HL-60 (cell line): Measurements from ENCODE around the gene LRP8.

Source experiments
- DNase-seq, 2 experiments: peaks; one replicate each; pipeline ENCODE4 v3.0.0-alpha.2; 2010 to 2020; ENCODE audit warnings: low read depth in 1 of 2, low spot score in 1 of 2
- H3K27ac ChIP-seq: fragments of 250-450 bp; sonication (Bioruptor Pico); replicated peaks from 2 replicates; pipeline ENCODE4 v1.5.1; 2020; ENCODE audit warnings: mild to moderate bottlenecking, moderate library complexity
- H3K27me3 ChIP-seq: fragments of 250-450 bp; sonication (Bioruptor Pico); 2 replicates; pipeline ENCODE4 v1.5.1; 2021; ENCODE audit warnings: mild to moderate bottlenecking, moderate library complexity; ENCODE audit not compliant: insufficient read depth, poor library complexity, severe bottlenecking
- H3K4me3 ChIP-seq: replicated peaks from 2 replicates; pipeline ENCODE4 v1.5.1; 2011; ENCODE audit warnings: mild to moderate bottlenecking, control low read depth, low read length; ENCODE audit not compliant: insufficient read depth
- GABPA ChIP-seq: IDR thresholded peaks from 2 replicates; pipeline ENCODE4 v1.6.1; 2012; ENCODE audit warnings: low read depth
- POLR2AphosphoS5 ChIP-seq: IDR thresholded peaks from 2 replicates; pipeline ENCODE4 v1.6.1; 2012; ENCODE audit warnings: low read depth
- SPI1 ChIP-seq: IDR thresholded peaks from 2 replicates; pipeline ENCODE4 v1.6.1; 2012; ENCODE audit warnings: low read depth, mild to moderate bottlenecking, borderline replicate concordance
- TF ChIP-seq, protein P1 (sequence below): IDR thresholded peaks from 2 replicates; pipeline ENCODE4 v1.6.1; 2012; ENCODE audit warnings: low read depth; ENCODE audit not compliant: insufficient replicate concordance
- TF ChIP-seq, protein P2 (sequence below): IDR thresholded peaks from one replicate; pipeline ENCODE4 v1.5.1; 2011; ENCODE audit warnings: low read length, control low read depth, inconsistent platforms; ENCODE audit not compliant: insufficient read depth

Gene LRP8

DNA sequence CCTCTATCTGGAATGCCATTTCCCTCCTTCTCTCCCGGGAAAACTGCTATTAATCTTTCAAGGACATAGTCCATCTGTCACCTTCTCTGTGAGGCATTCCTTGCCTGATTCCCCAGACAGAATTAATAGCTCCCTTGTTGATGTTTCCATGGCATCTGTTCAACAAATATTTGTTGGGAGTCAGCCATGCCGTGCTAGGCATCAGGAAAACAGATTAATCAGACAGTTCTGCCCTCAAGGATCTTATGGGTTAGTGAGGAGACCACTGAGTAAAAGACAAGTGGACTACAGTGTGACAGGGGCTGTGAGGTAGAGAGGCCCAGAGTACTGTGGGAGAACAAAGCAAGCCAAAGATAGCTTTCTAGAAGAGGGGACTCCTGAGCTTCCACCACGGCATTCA is 78.2 kb downstream of the LRP8 start:
- DNase-seq: no peak
- H3K27ac ChIP-seq: no peak overlapping the region
- no peak overlapping the region for H3K4me3 ChIP-seq
- TF ChIP-seq, protein P1, sequence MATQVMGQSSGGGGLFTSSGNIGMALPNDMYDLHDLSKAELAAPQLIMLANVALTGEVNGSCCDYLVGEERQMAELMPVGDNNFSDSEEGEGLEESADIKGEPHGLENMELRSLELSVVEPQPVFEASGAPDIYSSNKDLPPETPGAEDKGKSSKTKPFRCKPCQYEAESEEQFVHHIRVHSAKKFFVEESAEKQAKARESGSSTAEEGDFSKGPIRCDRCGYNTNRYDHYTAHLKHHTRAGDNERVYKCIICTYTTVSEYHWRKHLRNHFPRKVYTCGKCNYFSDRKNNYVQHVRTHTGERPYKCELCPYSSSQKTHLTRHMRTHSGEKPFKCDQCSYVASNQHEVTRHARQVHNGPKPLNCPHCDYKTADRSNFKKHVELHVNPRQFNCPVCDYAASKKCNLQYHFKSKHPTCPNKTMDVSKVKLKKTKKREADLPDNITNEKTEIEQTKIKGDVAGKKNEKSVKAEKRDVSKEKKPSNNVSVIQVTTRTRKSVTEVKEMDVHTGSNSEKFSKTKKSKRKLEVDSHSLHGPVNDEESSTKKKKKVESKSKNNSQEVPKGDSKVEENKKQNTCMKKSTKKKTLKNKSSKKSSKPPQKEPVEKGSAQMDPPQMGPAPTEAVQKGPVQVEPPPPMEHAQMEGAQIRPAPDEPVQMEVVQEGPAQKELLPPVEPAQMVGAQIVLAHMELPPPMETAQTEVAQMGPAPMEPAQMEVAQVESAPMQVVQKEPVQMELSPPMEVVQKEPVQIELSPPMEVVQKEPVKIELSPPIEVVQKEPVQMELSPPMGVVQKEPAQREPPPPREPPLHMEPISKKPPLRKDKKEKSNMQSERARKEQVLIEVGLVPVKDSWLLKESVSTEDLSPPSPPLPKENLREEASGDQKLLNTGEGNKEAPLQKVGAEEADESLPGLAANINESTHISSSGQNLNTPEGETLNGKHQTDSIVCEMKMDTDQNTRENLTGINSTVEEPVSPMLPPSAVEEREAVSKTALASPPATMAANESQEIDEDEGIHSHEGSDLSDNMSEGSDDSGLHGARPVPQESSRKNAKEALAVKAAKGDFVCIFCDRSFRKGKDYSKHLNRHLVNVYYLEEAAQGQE: no peak
- H3K27me3 ChIP-seq: no peaks in the 10 kb centered on the region

DNA sequence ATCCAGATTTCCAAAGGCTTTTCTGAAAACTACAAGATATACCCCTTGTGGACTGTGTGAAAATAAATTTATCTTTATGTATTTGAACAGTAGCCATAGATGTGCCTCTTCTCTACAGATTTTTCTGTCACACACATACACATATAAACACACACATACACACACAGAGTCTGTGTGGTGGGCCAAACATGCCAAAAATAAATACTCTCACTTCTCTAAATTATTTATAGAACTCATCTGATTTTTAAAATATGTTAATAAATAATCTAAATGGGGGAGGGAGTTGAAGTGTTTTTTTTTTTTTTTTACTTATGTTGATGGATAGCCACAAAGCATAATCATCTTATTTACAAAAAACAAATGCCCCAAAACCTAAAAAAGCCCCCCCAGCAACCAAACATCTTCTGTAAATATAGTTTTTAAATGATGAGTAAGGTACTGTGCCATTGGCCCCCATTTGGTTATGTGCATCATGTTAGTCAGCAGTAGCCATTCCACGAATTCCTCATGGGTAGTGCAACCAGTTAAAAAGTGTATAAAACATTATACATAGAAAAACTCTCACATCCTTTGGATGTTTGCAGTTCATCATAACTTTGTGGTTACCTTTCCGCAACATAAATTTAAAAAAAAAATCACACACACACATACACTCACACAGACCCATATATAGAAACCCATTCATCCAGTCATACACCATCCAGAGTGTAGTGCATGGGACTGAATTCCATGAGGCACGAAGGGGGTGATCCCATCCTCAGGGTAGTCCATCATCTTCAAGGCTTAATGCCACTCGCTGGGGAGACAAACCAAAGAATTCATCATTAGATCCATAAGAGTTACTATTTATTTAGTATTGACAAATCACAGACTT is 81.4 kb downstream of the LRP8 start:
- Histone ChIP-seq H3K4me3 (no peak overlapping the region), H3K27me3 (no peaks in the 10 kb centered on the region), H3K27ac (no peak overlapping the region)
- no peak for DNase-seq
- no peak for TF ChIP-seq POLR2AphosphoS5
- TF ChIP-seq, protein P1: no peak
- TF ChIP-seq GABPA: no peak
- TF ChIP-seq, protein P2, sequence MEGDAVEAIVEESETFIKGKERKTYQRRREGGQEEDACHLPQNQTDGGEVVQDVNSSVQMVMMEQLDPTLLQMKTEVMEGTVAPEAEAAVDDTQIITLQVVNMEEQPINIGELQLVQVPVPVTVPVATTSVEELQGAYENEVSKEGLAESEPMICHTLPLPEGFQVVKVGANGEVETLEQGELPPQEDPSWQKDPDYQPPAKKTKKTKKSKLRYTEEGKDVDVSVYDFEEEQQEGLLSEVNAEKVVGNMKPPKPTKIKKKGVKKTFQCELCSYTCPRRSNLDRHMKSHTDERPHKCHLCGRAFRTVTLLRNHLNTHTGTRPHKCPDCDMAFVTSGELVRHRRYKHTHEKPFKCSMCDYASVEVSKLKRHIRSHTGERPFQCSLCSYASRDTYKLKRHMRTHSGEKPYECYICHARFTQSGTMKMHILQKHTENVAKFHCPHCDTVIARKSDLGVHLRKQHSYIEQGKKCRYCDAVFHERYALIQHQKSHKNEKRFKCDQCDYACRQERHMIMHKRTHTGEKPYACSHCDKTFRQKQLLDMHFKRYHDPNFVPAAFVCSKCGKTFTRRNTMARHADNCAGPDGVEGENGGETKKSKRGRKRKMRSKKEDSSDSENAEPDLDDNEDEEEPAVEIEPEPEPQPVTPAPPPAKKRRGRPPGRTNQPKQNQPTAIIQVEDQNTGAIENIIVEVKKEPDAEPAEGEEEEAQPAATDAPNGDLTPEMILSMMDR: no peak
- no peak for TF ChIP-seq SPI1

DNA sequence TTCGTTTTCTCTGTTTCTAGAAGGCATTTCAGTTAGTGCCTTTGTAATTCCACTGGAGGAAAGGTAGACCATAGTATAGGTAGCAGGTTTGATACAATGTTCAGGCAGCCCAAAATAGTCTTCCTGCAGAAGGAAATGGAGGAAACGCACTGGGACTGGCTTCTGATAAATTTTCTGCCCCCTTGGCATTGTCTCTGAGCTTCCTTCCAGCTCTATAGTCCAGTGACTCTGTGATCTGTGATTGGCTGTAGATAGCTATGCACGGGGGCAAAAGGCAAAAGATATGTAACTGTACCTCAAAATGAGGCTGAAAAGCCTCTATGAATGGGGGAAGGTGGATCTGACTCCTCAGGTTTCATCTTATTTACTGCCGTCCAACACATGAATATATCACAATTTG is 83.7 kb downstream of the LRP8 start:
- TF ChIP-seq POLR2AphosphoS5: no peak
- TF ChIP-seq, protein P1: no peak
- no peak for TF ChIP-seq SPI1
- TF ChIP-seq, protein P2: no peak
- no peak for TF ChIP-seq GABPA
- DNase-seq: no peak
- no peak overlapping the region for H3K4me3 ChIP-seq
- H3K27ac ChIP-seq: no peak overlapping the region
- H3K27me3 ChIP-seq: no peaks in the 10 kb centered on the region
